Right ventricle myocardium superior (tissue), 1 donor: ENCODE measurements around the gene ZNF467. TPM values are rescaled to one million over a fixed set of nuclear protein-coding genes. Genes with fewer than 3 reads are reported as not detected.

ENCODE experiments used
- ATAC-seq: fragments of 200-7000 bp; cut with Tn5 transposase; one replicate; pipeline ENCODE4 v1.9.1; 2020; ENCODE audit warnings: mild to moderate bottlenecking; ENCODE audit not compliant: poor library complexity
- DNase-seq: peaks from one replicate; pipeline ENCODE4 v3.0.0-alpha.2; 2020
- intact Hi-C: fragments of 100-400 bp; cut with DNase I; formaldehyde crosslinking; loops from one replicate; pipeline ENCODE4 v1.11.2; 2022
- total RNA-seq: library from RNA; stranded (reverse); fragmentation: NEBNext Ultra II Directional; extraction: Animal tissue kit (Norgen Biotek cat#: 25700); gene quantifications from one replicate; pipeline ENCODE4 v1.2.1, GENCODE V29; 2021
- donor health status: DM: no; HTN: yes; CAD: no; lungs with severe emphysema.

ZNF467 gene
- total RNA-seq, 1 donor from 2014 or later: 5.2 TPM

DNA sequence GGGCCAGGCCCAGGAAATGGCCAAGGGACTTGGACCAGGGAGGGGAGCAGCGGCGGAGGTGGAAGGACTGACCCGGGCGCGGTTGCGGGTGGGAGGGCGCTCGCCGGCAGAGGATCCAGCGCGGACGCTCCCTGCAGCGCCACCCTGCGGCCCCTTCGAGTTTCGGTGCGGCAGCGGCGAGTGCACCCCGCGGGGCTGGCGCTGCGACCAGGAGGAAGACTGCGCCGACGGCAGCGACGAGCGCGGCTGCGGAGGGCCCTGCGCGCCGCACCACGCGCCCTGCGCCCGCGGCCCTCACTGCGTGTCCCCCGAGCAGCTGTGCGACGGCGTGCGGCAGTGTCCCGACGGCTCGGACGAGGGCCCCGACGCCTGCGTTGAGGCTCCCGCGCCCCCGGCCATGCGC, 16.8 kb upstream of the ZNF467 start:
- intact Hi-C loops: no loop called here
- ATAC-seq (peak; percentile 47), DNase-seq (peak; percentile 73)

- no peak for ATAC-seq
- DNase-seq: no peak
- intact Hi-C loops: no loop called here
These were observed 15.7 kb upstream of the ZNF467 start for GRCh38 chr7:149789101-149789500.

DNA sequence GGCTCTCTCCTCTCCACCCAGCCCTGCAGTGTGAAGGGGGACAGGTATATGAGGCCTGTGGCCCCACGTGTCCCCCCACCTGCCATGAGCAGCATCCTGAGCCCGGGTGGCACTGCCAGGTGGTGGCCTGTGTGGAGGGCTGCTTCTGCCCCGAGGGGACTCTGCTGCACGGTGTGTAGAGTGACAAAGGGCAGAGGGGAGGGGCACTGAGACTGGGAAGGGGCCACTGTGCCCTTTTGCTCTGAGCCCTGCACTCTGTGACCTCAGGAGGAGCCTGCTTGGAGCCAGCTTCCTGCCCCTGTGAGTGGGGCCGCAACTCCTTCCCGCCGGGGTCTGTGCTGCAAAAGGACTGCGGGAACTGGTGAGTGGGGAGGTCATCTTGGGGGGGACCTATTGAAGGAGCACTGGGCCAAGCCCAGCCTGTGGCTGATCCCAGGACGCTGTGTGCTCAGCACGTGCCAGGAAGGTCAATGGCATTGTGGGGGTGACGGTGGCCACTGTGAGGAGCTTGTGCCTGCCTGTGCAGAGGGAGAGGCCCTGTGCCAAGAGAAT, 15.0 kb upstream of the ZNF467 start:
- intact Hi-C loops: no loop called here
- ATAC-seq: no peak
- no peak for DNase-seq

DNA sequence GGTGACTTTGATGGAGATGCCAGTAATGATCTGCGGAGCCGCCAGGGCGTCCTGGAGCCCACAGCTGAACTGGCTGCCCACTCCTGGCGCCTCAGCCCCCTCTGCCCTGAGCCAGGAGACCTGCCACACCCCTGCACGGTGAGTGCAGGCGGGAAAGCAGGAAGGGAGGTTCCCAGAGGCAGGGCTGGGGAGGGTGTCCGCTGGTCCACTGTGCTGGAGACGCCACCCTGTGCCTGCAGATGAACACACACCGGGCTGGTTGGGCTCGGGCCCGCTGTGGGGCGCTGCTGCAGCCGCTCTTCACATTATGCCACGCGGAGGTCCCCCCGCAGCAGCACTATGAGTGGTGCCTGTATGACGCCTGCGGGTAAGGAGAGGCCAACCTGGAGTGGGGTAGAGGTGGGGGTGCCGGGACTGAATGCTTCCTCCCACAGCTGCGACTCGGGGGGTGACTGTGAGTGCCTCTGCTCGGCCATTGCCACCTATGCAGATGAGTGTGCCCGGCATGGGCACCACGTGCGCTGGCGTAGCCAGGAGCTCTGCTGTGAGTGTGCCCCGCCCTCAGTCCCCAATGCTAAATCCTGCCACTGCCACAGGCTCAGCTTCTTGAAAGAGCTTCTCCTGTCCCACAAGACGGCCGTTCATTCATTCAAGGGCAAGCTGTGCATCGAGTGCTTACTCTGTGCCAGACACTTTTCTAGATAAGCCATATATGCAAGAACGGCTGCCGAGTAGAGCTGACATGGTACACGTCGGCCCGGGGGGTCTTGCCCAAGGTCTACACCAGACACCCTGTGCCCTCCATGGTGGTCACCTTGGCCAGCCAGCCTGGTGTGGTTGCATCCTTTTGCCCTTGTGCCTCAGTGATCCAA, 14.3 kb upstream of the ZNF467 start:
- DNase-seq: no peak
- ATAC-seq: peak; percentile 61
- intact Hi-C loops: no loop called here

DNA sequence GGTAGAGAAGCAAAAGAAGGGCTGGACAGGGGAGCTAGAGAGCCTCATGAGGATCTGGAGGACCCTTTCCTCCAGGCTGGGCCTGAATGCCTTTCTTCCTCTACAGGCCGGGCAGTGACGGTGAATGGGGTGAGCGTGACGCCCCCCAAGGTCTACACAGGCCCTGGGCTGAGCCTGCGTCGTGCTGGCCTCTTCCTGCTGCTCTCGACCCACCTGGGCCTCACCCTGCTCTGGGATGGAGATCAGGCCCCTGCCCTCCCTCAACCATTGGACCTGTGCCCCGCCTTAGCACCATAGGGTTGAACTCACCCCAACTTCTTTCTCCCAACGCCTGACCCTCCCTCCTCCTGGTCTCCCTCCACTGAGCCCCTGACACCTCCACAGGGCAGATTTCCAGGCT, 12.6 kb upstream of the ZNF467 start:
- ATAC-seq (no peak), DNase-seq (no peak)
- intact Hi-C loops: no loop called here

DNA sequence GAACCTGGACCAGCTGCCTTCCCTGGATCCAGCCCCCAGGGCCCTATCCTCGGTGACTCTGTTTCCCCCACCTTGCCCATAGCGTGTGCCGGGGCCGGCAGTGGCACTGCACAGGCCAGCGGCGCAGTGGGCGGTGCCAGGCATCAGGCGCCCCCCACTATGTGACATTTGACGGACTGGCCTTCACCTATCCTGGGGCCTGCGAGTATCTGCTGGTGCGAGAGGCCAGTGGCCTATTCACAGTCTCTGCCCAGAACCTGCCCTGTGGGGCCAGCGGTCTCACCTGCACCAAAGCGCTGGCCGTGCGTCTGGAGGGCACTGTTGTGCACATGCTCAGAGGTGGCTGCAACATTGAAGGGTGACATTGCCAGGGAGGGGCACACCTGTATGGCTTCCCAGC, 12.0 kb upstream of the ZNF467 start:
- ATAC-seq (no peak), DNase-seq (no peak)
- intact Hi-C loops: no loop called here

- DNase-seq (no peak), ATAC-seq (no peak)
- intact Hi-C loops: no loop called here
These were observed 10.8 kb upstream of the ZNF467 start for GRCh38 chr7:149784251-149784608.

- DNase-seq (no peak), ATAC-seq (no peak)
- intact Hi-C loops: no loop called here
These were observed 10.2 kb upstream of the ZNF467 start for GRCh38 chr7:149783386-149784250.

- DNase-seq: no peak
- intact Hi-C loops: no loop called here
- ATAC-seq: no peak
These were observed 9.4 kb upstream of the ZNF467 start for GRCh38 chr7:149782682-149783345.

DNA sequence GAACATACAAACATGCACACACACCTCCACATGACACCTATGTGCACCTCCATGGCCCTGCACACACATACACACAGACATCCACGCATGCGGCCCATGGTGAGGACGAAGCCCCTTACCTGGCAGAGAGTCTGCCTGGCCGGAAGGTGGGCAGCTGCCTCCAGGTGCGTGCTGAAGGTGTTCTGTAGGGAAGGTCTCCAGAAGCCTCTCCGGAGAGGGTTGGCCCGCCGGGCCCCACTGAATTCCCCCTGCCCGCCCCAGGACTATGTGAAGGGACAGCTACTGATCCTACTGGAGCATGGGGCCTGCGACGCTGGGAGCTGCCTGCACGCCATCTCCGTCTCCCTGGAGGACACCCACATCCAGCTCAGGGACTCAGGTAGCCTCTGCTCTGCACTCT, 8.5 kb upstream of the ZNF467 start:
- intact Hi-C loops: no loop called here
- no peak for ATAC-seq
- peak; percentile 34 for DNase-seq

DNA sequence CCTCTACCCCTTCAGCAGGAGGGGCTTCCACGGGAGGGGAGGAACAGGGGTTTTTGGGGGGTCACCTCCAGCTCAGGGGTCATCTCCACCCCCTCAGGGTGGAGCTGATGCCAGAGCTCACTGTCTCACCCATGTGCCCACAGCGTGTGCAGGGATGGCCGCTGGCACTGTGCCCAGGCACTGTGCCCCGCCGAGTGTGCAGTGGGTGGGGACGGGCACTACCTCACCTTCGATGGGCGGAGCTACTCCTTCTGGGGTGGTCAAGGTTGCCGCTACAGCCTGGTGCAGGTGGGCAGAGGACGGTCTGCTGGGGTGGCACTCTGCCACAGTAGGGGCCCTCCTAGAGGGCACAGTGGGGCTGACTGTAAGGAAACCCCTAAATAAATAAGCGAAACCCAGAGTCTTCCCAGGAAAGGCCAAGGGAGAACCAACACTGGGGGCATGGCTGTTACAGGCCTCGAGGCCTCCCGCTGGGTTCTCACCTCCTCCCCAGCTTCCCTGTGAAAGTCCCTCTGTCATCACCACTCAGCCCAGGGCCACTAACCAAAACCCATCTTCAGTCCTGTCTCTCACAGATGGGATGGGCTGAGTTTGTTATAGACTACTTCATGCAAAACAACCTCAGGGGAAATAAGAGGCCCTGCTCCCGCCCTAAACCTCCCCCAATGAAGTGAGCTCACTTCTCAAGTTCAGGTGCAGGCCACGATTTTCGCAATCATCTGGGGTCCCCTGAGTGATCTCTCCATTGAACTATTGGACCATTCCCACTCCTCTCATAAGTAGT, 7.4 kb upstream of the ZNF467 start:
- DNase-seq (peak; percentile 24), ATAC-seq (no peak)
- intact Hi-C loops: no loop called here

GRCh38 chr7:149780056-149780455, 6.7 kb upstream of the ZNF467 start:
- ATAC-seq: no peak
- intact Hi-C loops: no loop called here
- peak; percentile 34 for DNase-seq

DNA sequence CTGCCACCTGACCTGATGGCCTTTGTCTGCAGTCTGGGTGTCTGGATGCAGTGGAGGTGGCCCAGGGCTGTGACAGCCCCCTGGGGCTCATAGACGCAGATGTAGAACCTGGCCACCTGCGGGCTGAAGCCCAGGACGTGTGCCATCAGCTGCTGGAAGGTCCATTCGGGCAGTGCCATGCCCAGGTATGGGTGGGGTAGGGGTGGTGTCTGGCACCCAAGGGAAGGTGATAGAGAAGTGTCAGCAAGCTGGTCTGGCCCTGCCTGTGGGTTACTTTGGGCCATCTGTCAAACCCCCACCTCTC, 6.1 kb upstream of the ZNF467 start:
- DNase-seq (peak; percentile 36), ATAC-seq (no peak)
- intact Hi-C loops: no loop called here

DNA sequence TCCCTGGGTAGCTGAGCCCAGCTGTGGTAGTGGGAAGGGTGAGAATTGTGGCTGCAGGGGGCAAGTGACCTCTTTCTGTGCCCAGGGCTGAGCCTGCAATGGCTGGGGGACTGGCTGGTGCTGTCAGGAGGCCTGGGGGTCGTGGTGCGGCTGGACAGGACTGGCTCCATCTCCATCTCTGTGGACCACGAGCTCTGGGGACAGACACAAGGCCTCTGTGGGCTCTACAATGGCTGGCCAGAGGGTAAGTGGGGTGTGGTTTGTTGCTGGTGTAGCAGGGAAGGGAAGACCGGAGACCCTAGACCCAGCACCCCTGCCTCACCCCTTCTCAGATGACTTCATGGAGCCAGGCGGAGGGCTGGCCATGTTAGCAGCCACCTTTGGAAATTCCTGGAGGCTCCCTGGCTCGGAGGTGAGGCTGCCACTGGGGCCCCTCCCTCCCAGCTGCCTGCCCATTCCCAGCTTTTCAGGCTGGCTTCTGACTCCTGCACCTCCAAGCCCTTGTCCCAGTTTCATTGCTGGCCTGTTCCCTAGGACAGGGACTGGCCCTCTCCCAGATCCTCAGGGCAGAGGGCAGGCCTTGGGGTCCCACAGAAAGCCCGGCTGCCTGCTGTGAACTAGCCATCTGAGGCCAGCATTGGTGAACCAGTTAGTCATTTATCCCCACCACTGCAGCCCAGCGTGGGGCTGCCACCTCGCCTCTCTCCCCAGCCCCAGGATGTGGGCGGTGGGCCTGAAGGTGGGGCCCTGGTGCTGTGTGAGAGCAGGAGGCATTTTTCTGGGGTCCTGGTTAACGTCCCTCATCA, 5.5 kb upstream of the ZNF467 start:
- ATAC-seq (no peak), DNase-seq (peak; percentile 21)
- intact Hi-C loops: no loop called here

GRCh38 chr7:149778327-149778637, 4.9 kb upstream of the ZNF467 start:
- ATAC-seq (no peak), DNase-seq (peak; percentile 22)
- intact Hi-C loops: no loop called here

GRCh38 chr7:149777551-149778326, 4.4 kb upstream of the ZNF467 start:
- intact Hi-C loops: no loop called here
- no peak for ATAC-seq
- DNase-seq: peak; percentile 31

- intact Hi-C loops: no loop called here
- peak; percentile 43 for DNase-seq
- no peak for ATAC-seq
These were observed 3.5 kb upstream of the ZNF467 start for GRCh38 chr7:149776848-149777407.
